Karpas-422 (cell line): ENCODE measurements around the gene MGMT. TPM values are rescaled to one million over a fixed set of nuclear protein-coding genes. Genes with fewer than 3 reads are reported as not detected.

ENCODE experiments used
- DNase-seq: peaks from one replicate; pipeline ENCODE4 v3.0.0-alpha.2; 2015
- H2AFZ ChIP-seq: fragments of 200-600 bp; sonication (generic); 2 replicates; pipeline ENCODE4 v1.6.1; 2014; ENCODE audit warnings: antibody characterized with exemption, low read length, mixed read lengths
- H3K27ac ChIP-seq: fragments of 200-600 bp; sonication (generic); 2 replicates; pipeline ENCODE4 v1.5.1; 2014; ENCODE audit warnings: mild to moderate bottlenecking, low read length, moderate library complexity
- H3K27me3 ChIP-seq: fragments of 200-600 bp; sonication (generic); 2 replicates; pipeline ENCODE4 v1.6.1; 2014; ENCODE audit warnings: low read length, mixed read lengths
- H3K36me3 ChIP-seq: fragments of 200-600 bp; sonication (generic); 2 replicates; pipeline ENCODE4 v1.6.1; 2014; ENCODE audit warnings: low read length, mixed read lengths; ENCODE audit not compliant: insufficient read depth
- H3K4me1 ChIP-seq: fragments of 200-600 bp; sonication (generic); 2 replicates; pipeline ENCODE4 v1.6.1; 2014; ENCODE audit warnings: mild to moderate bottlenecking, low read length, mixed read lengths
- H3K4me2 ChIP-seq: fragments of 200-600 bp; sonication (generic); 2 replicates; pipeline ENCODE4 v1.6.1; 2014; ENCODE audit warnings: low read length, low read depth, mild to moderate bottlenecking; ENCODE audit not compliant: poor library complexity, severe bottlenecking
- H3K4me3 ChIP-seq: fragments of 200-600 bp; sonication (generic); 2 replicates; pipeline ENCODE4 v1.5.1; 2014; ENCODE audit warnings: mild to moderate bottlenecking, antibody characterized with exemption, low read length, mixed read lengths
- H3K79me2 ChIP-seq: fragments of 200-600 bp; sonication (generic); 2 replicates; pipeline ENCODE4 v1.6.1; 2014; ENCODE audit warnings: mild to moderate bottlenecking, low read length, mixed read lengths
- H3K9ac ChIP-seq: fragments of 200-600 bp; sonication (generic); 2 replicates; pipeline ENCODE4 v1.6.0; 2014; ENCODE audit warnings: low read length
- H3K9me2 ChIP-seq: fragments of 200-600 bp; sonication (generic), shearing (Covaris generic); replicated peaks from 2 replicates; pipeline ENCODE4 v1.6.0; 2014; ENCODE audit warnings: mild to moderate bottlenecking, low read length, moderate library complexity; ENCODE audit not compliant: insufficient read depth
- H3K9me3 ChIP-seq: fragments of 300-700, 200-600 bp; sonication (generic); 2 replicates; pipeline ENCODE4 v1.6.1; 2014; ENCODE audit warnings: low read length, mixed read lengths
- H4K20me1 ChIP-seq: fragments of 200-600 bp; sonication (generic); 2 replicates; pipeline ENCODE4 v1.6.1; 2014; ENCODE audit warnings: mild to moderate bottlenecking, antibody characterized with exemption, low read length, low read depth; ENCODE audit not compliant: insufficient read depth
- total RNA-seq: library from RNA; depleted of rRNA; stranded (reverse); fragments of >200 nt; shearing (Covaris generic); gene quantifications from 2 replicates; pipeline ENCODE4 v1.2.3, GENCODE V29; 2014; ENCODE audit warnings: low replicate concordance

The MGMT gene
- total RNA-seq, 1 experiment from 2014 or later: 22.5 TPM

DNA sequence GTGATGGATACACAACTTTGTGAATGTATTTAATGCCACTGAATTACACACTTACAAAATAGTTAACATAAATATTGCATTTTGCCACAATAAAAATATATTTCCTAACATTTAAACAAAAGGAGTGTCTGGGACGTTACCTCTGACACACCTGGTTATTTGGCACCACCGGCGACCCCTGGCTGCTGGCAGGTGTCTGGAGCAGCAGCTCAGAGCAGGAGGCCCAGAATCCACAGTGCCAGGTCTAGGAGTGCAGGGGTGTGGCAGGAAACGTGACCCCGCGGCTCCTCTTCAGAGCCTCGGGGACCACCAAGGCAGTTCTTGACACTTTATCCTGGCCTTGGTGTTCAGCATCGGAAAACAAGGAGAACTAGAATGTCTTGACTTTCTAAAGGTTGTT lies 46.3 kb downstream of the MGMT start:
- no peak overlapping the region for H2AFZ ChIP-seq
- H3K79me2 ChIP-seq: no peaks in the 10 kb centered on the region
- no peaks in the 10 kb centered on the region for H3K27me3 ChIP-seq
- no peak for DNase-seq
- no peak overlapping the region for H3K4me2 ChIP-seq
- no peak overlapping the region for H3K27ac ChIP-seq
- no peaks in the 10 kb centered on the region for H3K9me2 ChIP-seq
- no peak overlapping the region for H3K9ac ChIP-seq
- H3K36me3 ChIP-seq: no peaks in the 10 kb centered on the region
- peaks cover 12% of the 10 kb centered on the region; the same call in 1 of the 2 replicates for H4K20me1 ChIP-seq
- no peak overlapping the region for H3K4me3 ChIP-seq
- H3K9me3 ChIP-seq: no peaks in the 10 kb centered on the region
- no peaks in the 10 kb centered on the region for H3K4me1 ChIP-seq

DNA sequence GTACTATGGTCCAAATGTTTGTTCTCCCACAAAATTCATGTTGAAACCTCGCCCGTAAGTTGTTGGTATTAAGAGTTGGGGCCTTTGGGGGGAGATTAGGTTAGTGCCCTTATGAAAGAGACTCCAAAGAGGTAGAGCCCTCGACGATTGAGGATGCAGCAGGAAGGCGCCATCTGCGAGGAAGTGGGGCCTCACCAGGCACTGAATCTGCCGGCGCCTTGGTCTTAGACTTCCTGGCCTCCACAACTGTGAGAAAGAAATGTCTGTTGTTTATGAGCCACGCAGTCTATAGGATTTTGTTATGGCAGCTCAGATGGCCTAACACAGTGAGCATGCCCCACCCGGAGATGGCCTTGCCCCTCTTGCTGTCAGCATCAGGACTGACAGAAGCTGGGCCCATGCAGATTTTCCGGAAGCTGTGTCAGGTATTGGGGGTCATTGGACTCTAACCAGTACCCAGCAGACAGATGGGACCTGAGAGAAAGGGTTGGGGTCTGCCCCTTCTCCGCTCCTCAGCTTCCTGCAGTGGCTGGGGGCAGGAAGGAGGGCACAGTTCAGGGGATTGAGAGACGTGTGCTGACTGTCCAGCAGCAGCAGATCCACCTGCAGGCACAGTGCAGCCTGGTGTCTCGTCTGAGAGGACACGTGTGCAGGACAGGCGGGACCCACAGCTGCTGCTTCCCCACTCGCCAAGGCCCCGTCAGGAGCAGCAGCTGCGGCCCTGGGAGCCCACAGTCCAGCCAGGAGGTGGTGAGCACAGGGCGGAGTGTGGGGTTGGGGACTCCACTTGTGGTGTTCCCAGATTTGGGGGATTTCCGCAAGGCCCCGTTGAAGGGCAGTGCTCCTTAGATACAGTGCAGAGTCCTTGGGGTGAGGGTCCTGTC lies 47.8 kb downstream of the MGMT start:
- no peak overlapping the region for H3K4me3 ChIP-seq
- peaks cover 12% of the 10 kb centered on the region; the same call in 1 of the 2 replicates for H4K20me1 ChIP-seq
- DNase-seq: no peak
- no peak overlapping the region for H2AFZ ChIP-seq
- H3K9ac ChIP-seq: no peak overlapping the region
- no peak overlapping the region for H3K27ac ChIP-seq
- no peaks in the 10 kb centered on the region for H3K27me3 ChIP-seq
- H3K9me2 ChIP-seq: no peaks in the 10 kb centered on the region
- H3K4me1 ChIP-seq: no peaks in the 10 kb centered on the region
- H3K36me3 ChIP-seq: no peaks in the 10 kb centered on the region
- H3K9me3 ChIP-seq: peaks cover 6% of the 10 kb centered on the region; the same call in 1 of the 2 replicates
- H3K79me2 ChIP-seq: no peaks in the 10 kb centered on the region
- no peak overlapping the region for H3K4me2 ChIP-seq

DNA sequence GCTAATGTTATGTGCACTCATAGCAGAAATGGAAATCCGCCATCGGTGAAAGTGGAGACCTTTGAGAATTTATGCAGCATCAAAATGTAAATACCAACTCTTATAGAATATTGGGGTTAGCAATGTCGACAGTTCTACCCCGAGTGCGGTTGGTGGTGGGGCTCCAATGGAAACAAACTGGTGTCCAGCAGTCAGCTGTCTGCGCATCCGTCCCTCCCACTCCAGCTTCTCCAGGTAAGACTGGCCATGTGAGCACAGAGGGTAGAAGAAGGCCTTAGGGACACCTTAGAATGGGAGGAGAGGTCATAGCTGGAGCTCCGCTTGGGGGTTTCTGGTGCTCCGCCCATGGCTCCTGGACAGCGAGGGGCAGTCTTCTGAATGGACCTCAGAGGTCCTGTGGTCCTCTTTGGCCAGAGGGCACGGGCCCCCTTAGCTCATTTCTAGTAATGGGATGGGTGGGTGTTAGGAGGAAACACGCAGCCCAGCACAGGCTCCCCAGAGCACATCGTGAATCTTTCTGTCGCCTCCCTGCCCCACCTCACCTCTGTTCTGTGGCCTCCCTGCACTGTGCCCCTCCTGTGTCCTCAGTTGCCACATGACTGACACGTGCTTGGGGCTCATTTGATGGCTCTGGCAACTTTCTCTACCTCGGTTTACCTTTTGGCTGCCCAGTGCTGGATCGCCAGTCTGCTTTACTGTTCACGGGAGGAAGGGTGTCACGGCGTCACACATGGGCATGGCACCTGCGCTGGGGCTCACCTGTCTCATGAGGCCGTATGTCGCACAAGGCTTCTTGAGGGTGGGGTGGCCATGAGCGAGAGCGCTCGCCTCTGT lies 50.0 kb downstream of the MGMT start:
- no peak overlapping the region for H2AFZ ChIP-seq
- no peak overlapping the region for H3K4me3 ChIP-seq
- H3K9me3 ChIP-seq: peaks cover 15% of the 10 kb centered on the region; the same call in 1 of the 2 replicates
- H4K20me1 ChIP-seq: peaks cover 12% of the 10 kb centered on the region; the same call in 1 of the 2 replicates
- no peaks in the 10 kb centered on the region for H3K9me2 ChIP-seq
- no peaks in the 10 kb centered on the region for H3K4me1 ChIP-seq
- H3K27me3 ChIP-seq: no peaks in the 10 kb centered on the region
- no peak overlapping the region for H3K27ac ChIP-seq
- H3K36me3 ChIP-seq: no peaks in the 10 kb centered on the region
- no peak overlapping the region for H3K9ac ChIP-seq
- no peak overlapping the region for H3K4me2 ChIP-seq
- DNase-seq: no peak
- no peaks in the 10 kb centered on the region for H3K79me2 ChIP-seq

DNA sequence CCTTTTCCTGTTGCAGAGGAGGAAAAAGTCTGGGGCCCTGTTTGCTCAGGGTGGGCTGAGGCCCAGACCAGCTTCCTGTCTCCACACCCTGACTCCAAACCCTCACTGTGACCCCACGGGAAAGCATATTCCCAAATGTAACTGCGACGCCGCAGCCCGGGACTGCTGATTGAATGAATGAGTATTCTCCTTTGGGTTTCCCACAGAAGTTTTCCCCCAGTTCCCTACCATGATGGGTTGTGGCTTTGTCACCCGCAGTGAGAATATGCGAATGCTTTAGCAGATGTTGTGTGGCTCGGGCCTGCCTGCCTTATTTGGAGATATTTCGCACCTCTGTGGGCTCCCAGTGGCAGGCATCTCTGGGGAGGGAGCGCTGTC lies 50.6 kb downstream of the MGMT start:
- H3K9ac ChIP-seq: no peak overlapping the region
- H3K36me3 ChIP-seq: no peaks in the 10 kb centered on the region
- no peak overlapping the region for H3K4me3 ChIP-seq
- H3K9me2 ChIP-seq: no peaks in the 10 kb centered on the region
- no peak overlapping the region for H3K4me2 ChIP-seq
- H3K27me3 ChIP-seq: no peaks in the 10 kb centered on the region
- no peaks in the 10 kb centered on the region for H3K4me1 ChIP-seq
- no peak overlapping the region for H3K27ac ChIP-seq
- no peak for DNase-seq
- no peaks in the 10 kb centered on the region for H3K79me2 ChIP-seq
- no peak overlapping the region for H2AFZ ChIP-seq
- H3K9me3 ChIP-seq: peaks cover 15% of the 10 kb centered on the region; the same call in 1 of the 2 replicates
- peaks cover 6% of the 10 kb centered on the region; the same call in 1 of the 2 replicates for H4K20me1 ChIP-seq

DNA sequence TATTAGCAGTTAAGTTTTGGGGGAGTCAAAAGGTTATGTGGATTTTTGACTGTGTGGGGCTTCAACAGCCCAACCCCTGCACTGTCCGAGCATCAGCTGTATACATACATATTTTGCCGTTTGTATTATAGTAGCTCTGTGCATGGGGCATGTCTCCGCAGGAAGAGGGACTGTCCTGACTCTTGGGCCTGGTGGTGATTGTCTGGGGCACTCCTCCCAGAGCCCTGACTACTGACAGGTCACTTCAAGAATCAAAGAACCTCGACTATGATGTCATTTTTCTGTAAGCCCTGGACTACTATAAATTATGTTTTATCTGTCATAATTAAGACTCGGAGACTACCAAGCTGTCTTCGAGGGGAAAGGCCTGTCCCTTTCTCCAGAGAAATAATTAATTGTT lies 51.8 kb downstream of the MGMT start:
- no peak for DNase-seq
- H3K4me3 ChIP-seq: no peak overlapping the region
- no peaks in the 10 kb centered on the region for H3K9me2 ChIP-seq
- H2AFZ ChIP-seq: no peak overlapping the region
- H3K27ac ChIP-seq: no peak overlapping the region
- H4K20me1 ChIP-seq: no peaks in the 10 kb centered on the region; the same call in 1 of the 2 replicates
- no peaks in the 10 kb centered on the region for H3K27me3 ChIP-seq
- no peaks in the 10 kb centered on the region for H3K36me3 ChIP-seq
- H3K9ac ChIP-seq: no peak overlapping the region
- no peaks in the 10 kb centered on the region for H3K79me2 ChIP-seq
- no peaks in the 10 kb centered on the region for H3K4me1 ChIP-seq
- H3K9me3 ChIP-seq: peaks cover 21% of the 10 kb centered on the region
- H3K4me2 ChIP-seq: no peak overlapping the region

DNA sequence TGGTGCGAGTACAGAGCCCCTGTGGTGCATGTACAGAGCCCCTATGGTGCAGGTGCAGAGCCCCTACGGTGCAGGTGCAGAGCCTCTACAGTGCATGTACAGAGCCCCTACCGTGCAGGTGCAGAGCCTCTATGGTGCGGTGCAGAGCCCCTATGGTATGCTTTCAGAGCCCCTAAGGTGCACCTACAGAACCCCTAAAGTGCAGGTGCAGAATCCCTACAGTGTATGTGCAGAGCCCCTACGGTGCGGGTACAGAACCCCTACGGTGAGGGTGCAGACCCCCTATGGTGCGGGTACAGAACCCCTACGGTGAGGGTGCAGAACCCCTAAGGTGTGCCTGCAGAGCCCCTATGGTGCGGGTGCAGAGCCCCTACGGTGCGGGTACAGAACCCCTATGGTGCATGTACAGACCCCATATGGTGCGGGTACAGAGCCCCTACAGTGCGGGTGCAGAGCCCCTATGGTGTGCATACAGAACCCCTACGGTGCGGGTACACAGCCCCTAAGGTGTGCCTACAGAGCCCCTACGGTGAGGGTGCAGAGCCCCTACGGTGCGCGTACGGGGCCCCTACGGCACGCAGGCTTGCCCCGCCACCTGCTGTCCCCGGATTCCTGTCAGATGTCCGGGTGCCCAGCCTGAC lies 53.5 kb downstream of the MGMT start:
- DNase-seq: no peak
- H3K9me3 ChIP-seq: peaks cover 26% of the 10 kb centered on the region

DNA sequence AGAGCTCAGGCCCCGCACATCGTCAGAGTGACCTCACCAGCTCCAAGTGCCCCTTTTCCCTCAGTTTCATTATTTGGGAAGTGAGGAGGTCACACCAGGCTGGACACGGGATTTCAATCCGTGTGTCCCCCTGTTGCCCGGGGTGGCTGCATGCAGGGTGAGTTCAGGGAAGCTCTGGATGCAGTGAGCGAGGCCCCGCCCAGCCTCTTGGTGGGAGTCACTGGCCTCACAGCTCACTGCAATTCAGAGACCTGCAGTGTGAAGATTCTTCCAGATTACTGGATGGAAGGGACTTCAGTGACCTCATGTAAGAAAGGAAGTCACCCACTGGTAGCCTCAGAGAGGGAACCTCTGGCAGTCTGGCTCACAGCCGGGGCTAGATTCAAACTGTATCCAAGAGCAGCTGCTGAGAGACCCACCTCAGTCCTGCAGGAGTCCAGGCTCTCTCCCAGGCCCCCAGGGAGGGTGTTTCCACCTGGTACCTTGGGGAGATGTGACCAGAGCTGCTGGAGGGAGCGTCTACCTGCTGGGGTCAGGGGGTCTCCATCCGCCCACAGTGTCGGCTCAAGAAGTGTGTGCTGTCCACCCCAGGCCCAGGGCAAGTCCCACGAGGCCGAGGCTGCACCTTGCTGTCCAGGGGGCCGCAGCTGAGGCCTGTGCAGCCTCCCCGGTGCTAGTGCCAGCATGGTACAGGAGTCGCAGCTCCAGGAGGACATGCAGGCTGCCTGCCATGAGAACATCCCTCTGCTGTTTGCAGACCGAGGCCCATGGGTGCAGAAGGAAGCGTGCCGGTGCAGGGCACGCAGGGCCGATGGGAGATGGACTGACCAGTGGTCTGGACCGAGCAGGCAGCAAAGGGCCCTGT lies 54.4 kb downstream of the MGMT start:
- no peak overlapping the region for H3K27ac ChIP-seq
- H3K4me2 ChIP-seq: no peak overlapping the region
- peaks cover 26% of the 10 kb centered on the region for H3K9me3 ChIP-seq
- no peaks in the 10 kb centered on the region for H3K4me1 ChIP-seq
- H3K9ac ChIP-seq: no peak overlapping the region
- H4K20me1 ChIP-seq: no peaks in the 10 kb centered on the region
- H3K9me2 ChIP-seq: no peaks in the 10 kb centered on the region
- no peaks in the 10 kb centered on the region for H3K27me3 ChIP-seq
- no peak overlapping the region for H2AFZ ChIP-seq
- DNase-seq: no peak
- H3K36me3 ChIP-seq: no peaks in the 10 kb centered on the region
- H3K4me3 ChIP-seq: no peak overlapping the region
- no peaks in the 10 kb centered on the region for H3K79me2 ChIP-seq

More for the DNA sequence above, 53.5 kb downstream of the MGMT start:
- no peak overlapping the region for H2AFZ ChIP-seq
- H3K27me3 ChIP-seq: no peaks in the 10 kb centered on the region
- H4K20me1 ChIP-seq: no peaks in the 10 kb centered on the region
- H3K4me1 ChIP-seq: no peaks in the 10 kb centered on the region
- no peaks in the 10 kb centered on the region for H3K9me2 ChIP-seq
- H3K27ac ChIP-seq: no peak overlapping the region
- H3K4me2 ChIP-seq: no peak overlapping the region
- H3K36me3 ChIP-seq: no peaks in the 10 kb centered on the region
- no peak overlapping the region for H3K4me3 ChIP-seq
- H3K79me2 ChIP-seq: no peaks in the 10 kb centered on the region
- H3K9ac ChIP-seq: no peak overlapping the region
